Muscle of arm (tissue), 12 donors: ENCODE measurements around the gene SLC9A8. TPM values are rescaled to one million over a fixed set of nuclear protein-coding genes. Genes with fewer than 3 reads are reported as not detected.
"Not testable (repeated sequence)": the region's sequence is repeated elsewhere in the genome, so short reads cannot be mapped to it uniquely, and the experiment has no call there.

Experiments
- DNase-seq: peaks from one replicate; pipeline ENCODE4 v3.0.0-alpha.2; 2013
- polyA plus RNA-seq, 12 donors: library from polyadenylated mRNA; unstranded; fragments of 120-200 nt; gene quantifications; one replicate each; pipeline ENCODE4 v1.2.1, GENCODE V29; 2013; ENCODE audit not compliant: insufficient read length in 12 of 12

Gene SLC9A8
- polyA plus RNA-seq, 12 donors, result 3.9 to 7.5 (median 5.6) TPM; not detected in 1

GRCh38 chr20:49846206-49846807, 33.7 kb downstream of the SLC9A8 start:
- peak; percentile 56 for DNase-seq

- DNase-seq, result no peak
Measured at GRCh38 chr20:49850463-49851230, 38.0 kb downstream of the SLC9A8 start.

GRCh38 chr20:49851231-49851705, 38.6 kb downstream of the SLC9A8 start:
- no peak for DNase-seq

- no peak for DNase-seq
Measured at GRCh38 chr20:49851991-49852390, 39.4 kb downstream of the SLC9A8 start.

GRCh38 chr20:49852522-49853080, 40.0 kb downstream of the SLC9A8 start:
- no peak for DNase-seq

GRCh38 chr20:49853640-49854039, 41.0 kb downstream of the SLC9A8 start:
- DNase-seq, result no peak

- no peak for DNase-seq
Measured at GRCh38 chr20:49854190-49854875, 41.7 kb downstream of the SLC9A8 start.

GRCh38 chr20:49856904-49857303, 44.3 kb downstream of the SLC9A8 start:
- DNase-seq, result no peak

- DNase-seq, result no peak
Measured at GRCh38 chr20:49858076-49858585, 45.5 kb downstream of the SLC9A8 start.

- no peak for DNase-seq
Measured at GRCh38 chr20:49859011-49859410, 46.4 kb downstream of the SLC9A8 start.

- no peak for DNase-seq
Measured at GRCh38 chr20:49859807-49860206, 47.2 kb downstream of the SLC9A8 start.

- not testable (repeated sequence) for DNase-seq
Measured at GRCh38 chr20:49861232-49861631, 48.6 kb downstream of the SLC9A8 start.

GRCh38 chr20:49862607-49863200, 50.1 kb downstream of the SLC9A8 start:
- no peak for DNase-seq

GRCh38 chr20:49863666-49864065, 51.0 kb downstream of the SLC9A8 start:
- no peak for DNase-seq

GRCh38 chr20:49865559-49865958, 52.9 kb downstream of the SLC9A8 start:
- no peak for DNase-seq

- DNase-seq, result no peak
Measured at GRCh38 chr20:49866051-49866450, 53.4 kb downstream of the SLC9A8 start.

GRCh38 chr20:49867453-49868215, 55.0 kb downstream of the SLC9A8 start:
- no peak for DNase-seq

- no peak for DNase-seq
Measured at GRCh38 chr20:49868538-49868937, 55.9 kb downstream of the SLC9A8 start.

GRCh38 chr20:49868964-49869363, 56.3 kb downstream of the SLC9A8 start:
- no peak for DNase-seq

GRCh38 chr20:49870261-49870660, 57.6 kb downstream of the SLC9A8 start:
- no peak for DNase-seq

- no peak for DNase-seq
Measured at GRCh38 chr20:49871391-49871948, 58.8 kb downstream of the SLC9A8 start.
